Activated CD8-positive, alpha-beta memory T cell treated with anti-CD3 and anti-CD28 coated beads for 48 hours (primary cell): ENCODE data around the gene ISL1.

ENCODE experiments used
- DNase-seq, 3 experiments: peaks; one replicate each; pipeline ENCODE4 v3.0.0-alpha.2; 2020; ENCODE audit warnings: low read depth in 2 of 3, low spot score in 2 of 3

The ISL1 gene

GRCh38 chr5:51383131-51384121 lies at the start of gene ISL1:
ISL1 (plus strand) TSS chr5:51383448; CDS start chr5:51383672, 224 bp downstream.
- no peak for DNase-seq

- no peak for DNase-seq
Observed at GRCh38 chr5:51336878-51337277, 46.4 kb upstream of the ISL1 start.

- no peak for DNase-seq
Observed at GRCh38 chr5:51345106-51345505, 38.1 kb upstream of the ISL1 start.

- no peak for DNase-seq
Observed at GRCh38 chr5:51347157-51347556, 36.1 kb upstream of the ISL1 start.

- no peak for DNase-seq
Observed at GRCh38 chr5:51347704-51348103, 35.5 kb upstream of the ISL1 start.

GRCh38 chr5:51371052-51371451 lies 12.2 kb upstream of the ISL1 start:
- no peak for DNase-seq

- no peak for DNase-seq
Observed at GRCh38 chr5:51373880-51374523, 9.2 kb upstream of the ISL1 start.

- DNase-seq: no peak
Observed at GRCh38 chr5:51375084-51375483, 8.2 kb upstream of the ISL1 start.

- no peak for DNase-seq
Observed at GRCh38 chr5:51376509-51376908, 6.7 kb upstream of the ISL1 start.

GRCh38 chr5:51377151-51378060 lies 5.8 kb upstream of the ISL1 start:
- no peak for DNase-seq

- no peak for DNase-seq
Observed at GRCh38 chr5:51378061-51378409, 5.2 kb upstream of the ISL1 start.

- DNase-seq: no peak
Observed at GRCh38 chr5:51378448-51379330, 4.6 kb upstream of the ISL1 start.

- DNase-seq: no peak
Observed at GRCh38 chr5:51379331-51379700, 3.9 kb upstream of the ISL1 start.

- DNase-seq: no peak
Observed at GRCh38 chr5:51380603-51381207, 2.5 kb upstream of the ISL1 start.

- no peak for DNase-seq
Observed at GRCh38 chr5:51381761-51382474, 1.3 kb upstream of the ISL1 start.

GRCh38 chr5:51382521-51383130 lies 622 bp upstream of the ISL1 start:
- no peak for DNase-seq

GRCh38 chr5:51384281-51384840 lies 1.1 kb downstream of the ISL1 start:
- no peak for DNase-seq

- DNase-seq: no peak
Observed at GRCh38 chr5:51385216-51385615, 2.0 kb downstream of the ISL1 start.
